ENCODE measurements around the gene RASSF3.

Gene RASSF3

DNA sequence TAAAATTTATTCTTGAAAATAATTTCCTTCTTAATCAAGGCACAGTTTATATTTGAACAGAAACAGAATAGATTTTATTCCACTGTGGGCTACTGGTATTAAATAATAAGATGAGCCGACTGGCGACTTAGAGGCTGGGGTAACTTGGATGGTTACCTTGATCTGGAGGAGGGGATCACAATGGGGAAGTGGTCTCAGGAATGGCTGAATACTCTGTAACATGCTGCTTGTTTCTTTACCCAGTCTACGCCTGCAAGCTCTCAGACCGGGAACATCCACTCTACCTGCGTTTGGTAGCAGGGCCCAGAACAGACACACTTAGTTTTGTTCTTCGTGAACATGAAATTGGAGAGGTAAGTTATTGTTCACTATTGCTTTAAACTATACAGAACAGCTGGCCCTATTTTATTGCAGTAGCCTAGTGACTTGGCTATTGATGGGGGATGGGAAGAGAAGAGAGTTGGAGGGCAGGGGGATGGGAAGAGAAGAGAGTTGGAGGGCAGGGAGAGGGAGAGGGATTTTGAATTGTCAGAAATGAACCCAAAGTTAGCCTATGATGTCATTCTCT lies 81.0 kb downstream of the RASSF3 start:
- DNase-seq (ENCODE audit: insufficient read length, low spot score), result no peak
- FAIRE-seq, result no peak
- no peak for TF ChIP-seq POLR2A (IDR thresholded peaks at IDR 0.05; ENCODE audit: low read depth, low read length)

DNA sequence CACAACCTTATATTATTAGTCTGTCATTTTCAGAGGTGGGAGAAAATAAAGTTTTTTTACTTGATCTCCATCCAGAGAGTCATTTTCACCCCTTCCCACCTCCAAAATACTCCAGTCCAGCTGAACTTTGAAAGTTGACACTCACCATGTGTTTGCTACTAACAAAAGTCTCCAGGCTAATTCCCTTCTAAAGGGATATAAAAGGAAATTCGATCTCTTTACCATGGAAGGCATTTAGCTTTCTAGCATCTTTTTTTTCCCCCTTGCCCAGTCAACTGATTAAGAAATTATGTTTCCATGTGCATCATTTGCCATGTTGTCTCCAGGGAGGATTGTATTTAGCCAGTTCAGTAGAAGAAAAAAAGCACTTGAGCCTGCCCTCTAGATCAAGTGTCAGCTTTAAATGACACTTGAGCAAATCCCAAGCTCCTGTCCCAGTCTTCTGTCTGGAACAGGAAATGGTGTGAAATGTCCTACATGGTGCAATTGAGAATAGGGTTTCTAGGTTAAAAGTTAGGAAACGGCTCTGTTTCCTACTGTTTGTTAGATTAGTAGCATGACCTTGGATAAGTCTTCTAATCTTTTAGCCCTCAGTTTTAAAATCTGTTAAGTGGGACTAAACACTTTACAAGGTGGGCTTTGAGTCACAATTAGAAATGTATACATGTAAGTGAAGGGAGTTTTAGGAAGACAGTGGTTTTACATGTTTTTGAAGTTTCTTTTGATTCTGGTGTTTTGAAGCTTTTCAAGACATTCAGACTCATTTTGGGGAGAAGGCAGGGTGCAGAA lies 81.7 kb downstream of the RASSF3 start:
- DNase-seq (ENCODE audit: insufficient read length, low spot score) (no peak), FAIRE-seq (no peak)
- TF ChIP-seq POLR2A (IDR thresholded peaks at IDR 0.05; ENCODE audit: low read depth, low read length), result no peak

DNA sequence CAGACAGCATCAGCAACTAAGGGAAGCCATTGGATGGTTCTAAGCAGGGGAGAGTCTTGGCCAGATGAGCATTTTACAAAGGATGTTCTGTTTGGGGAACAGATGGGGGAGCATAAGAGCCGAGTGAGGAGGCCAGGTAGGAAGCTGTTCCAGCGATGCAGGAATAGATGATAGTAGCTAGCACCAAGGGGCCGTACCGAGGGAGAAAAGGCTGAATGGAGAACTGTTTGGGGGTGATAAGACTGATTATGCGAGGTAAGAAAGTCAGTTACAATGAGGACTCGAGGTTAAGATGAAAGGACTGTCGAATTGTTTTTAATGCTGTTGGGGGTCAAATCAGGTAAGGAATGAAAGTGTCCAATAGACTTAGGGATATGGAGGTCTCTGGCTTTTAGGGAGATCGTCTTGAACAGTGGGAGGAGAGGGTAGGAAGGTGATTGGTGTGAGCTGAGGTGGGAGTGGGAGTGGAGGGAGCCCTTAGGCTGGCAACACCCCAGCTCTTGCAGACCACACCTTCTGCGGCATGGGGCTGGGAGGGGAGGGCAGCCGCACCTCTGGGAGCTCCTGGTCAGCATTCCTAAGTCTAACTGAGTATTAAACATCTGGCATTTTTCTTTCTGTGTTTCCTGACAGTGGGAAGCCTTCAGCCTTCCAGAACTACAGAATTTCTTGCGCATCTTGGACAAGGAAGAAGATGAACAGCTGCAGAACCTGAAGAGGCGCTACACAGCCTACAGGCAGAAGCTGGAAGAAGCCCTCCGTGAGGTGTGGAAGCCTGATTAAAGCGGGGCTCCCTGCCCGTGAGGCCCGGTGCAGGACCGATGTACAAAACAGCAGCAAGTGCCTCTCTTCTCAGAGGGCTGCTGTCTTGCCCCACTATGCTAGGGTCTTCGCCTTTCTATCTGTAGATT lies 84.1 kb downstream of the RASSF3 start:
- DNase-seq (ENCODE audit: insufficient read length, low spot score) (no peak), FAIRE-seq (no peak)
- TF ChIP-seq POLR2A (IDR thresholded peaks at IDR 0.05; ENCODE audit: low read depth, low read length), result no peak

- FAIRE-seq (no peak), DNase-seq (ENCODE audit: insufficient read length, low spot score) (no peak)
- no peak for TF ChIP-seq POLR2A (IDR thresholded peaks at IDR 0.05; ENCODE audit: low read depth, low read length)
Observed at GRCh38 chr12:64695550-64695949, 85.3 kb downstream of the RASSF3 start.

- FAIRE-seq (no peak), DNase-seq (ENCODE audit: insufficient read length, low spot score) (no peak)
- TF ChIP-seq POLR2A (IDR thresholded peaks at IDR 0.05; ENCODE audit: low read depth, low read length), result no peak
Observed at GRCh38 chr12:64696080-64696741, 85.9 kb downstream of the RASSF3 start.

DNA sequence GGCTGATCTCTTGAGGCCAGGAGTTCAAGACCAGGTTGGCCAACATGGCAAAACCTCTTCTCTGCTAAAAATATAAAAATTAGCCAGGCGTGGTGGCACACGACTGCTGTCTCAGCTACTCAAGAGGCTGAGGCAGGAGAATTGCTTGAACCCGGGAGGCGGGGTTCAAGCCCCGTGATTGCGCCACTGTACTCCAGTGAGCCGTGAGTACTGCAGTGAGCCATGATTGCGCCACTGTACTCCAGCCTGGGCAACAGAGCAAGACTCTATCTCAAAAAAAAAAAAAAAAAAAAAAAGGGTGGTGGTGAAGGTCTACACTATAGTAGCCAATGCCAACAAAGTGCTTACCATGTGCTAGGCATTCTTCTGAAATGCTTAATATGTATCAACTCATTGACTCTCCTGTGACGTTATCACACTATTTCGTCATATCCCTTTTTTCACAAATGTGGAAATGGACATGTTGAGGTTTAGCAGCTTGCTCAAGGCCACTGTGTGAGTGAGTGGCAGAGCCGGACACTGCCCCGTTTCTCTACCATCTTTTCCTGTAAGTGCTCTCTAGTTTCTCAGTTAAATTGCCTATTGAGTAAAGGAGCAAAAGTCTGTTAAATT lies 89.3 kb downstream of the RASSF3 start:
- no peak for TF ChIP-seq POLR2A (IDR thresholded peaks at IDR 0.05; ENCODE audit: low read depth, low read length)
- FAIRE-seq, result no peak
- no peak for DNase-seq (ENCODE audit: insufficient read length, low spot score)

GRCh38 chr12:64700532-64700931 lies 90.2 kb downstream of the RASSF3 start:
- TF ChIP-seq POLR2A (IDR thresholded peaks at IDR 0.05; ENCODE audit: low read depth, low read length), result no peak
- FAIRE-seq (no peak), DNase-seq (ENCODE audit: insufficient read length, low spot score) (no peak)

- DNase-seq (ENCODE audit: insufficient read length, low spot score) (no peak), FAIRE-seq (no peak)
- TF ChIP-seq POLR2A (IDR thresholded peaks at IDR 0.05; ENCODE audit: low read depth, low read length), result no peak
Observed at GRCh38 chr12:64701283-64701682, 91.0 kb downstream of the RASSF3 start.

DNA sequence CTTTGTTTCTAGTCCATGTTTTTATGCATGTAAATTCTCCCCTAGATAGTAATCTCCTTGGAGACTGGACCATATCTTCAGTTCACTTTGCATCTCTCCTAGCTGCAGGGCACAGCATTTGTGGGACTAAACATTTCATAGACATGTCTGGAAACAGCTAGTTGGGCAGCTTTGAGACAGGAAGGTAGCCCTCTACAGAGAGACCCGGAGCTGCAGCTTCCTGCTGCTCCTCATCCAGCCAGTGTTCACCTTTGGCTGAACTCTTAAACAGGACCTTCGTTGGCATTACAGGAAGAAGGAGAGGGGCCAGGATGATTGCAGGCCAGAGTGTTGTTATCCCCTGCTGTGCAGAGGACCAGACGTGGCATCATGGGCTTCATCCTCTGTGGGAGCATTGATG lies 96.0 kb downstream of the RASSF3 start:
- FAIRE-seq, result no peak
- no peak for DNase-seq (ENCODE audit: insufficient read length, low spot score)
- TF ChIP-seq POLR2A (IDR thresholded peaks at IDR 0.05; ENCODE audit: low read depth, low read length), result no peak

- no peak for TF ChIP-seq POLR2A (IDR thresholded peaks at IDR 0.05; ENCODE audit: low read depth, low read length)
- DNase-seq (ENCODE audit: insufficient read length, low spot score), result no peak
- FAIRE-seq, result no peak
Observed at GRCh38 chr12:64706857-64707256, 96.6 kb downstream of the RASSF3 start.

GRCh38 chr12:64707362-64707761 lies 97.1 kb downstream of the RASSF3 start:
- DNase-seq (ENCODE audit: insufficient read length, low spot score) (no peak), FAIRE-seq (no peak)
- no peak for TF ChIP-seq POLR2A (IDR thresholded peaks at IDR 0.05; ENCODE audit: low read depth, low read length)

- FAIRE-seq (no peak), DNase-seq (ENCODE audit: insufficient read length, low spot score) (no peak)
- no peak for TF ChIP-seq POLR2A (IDR thresholded peaks at IDR 0.05; ENCODE audit: low read depth, low read length)
Observed at GRCh38 chr12:64707926-64708325, 97.6 kb downstream of the RASSF3 start.

DNA sequence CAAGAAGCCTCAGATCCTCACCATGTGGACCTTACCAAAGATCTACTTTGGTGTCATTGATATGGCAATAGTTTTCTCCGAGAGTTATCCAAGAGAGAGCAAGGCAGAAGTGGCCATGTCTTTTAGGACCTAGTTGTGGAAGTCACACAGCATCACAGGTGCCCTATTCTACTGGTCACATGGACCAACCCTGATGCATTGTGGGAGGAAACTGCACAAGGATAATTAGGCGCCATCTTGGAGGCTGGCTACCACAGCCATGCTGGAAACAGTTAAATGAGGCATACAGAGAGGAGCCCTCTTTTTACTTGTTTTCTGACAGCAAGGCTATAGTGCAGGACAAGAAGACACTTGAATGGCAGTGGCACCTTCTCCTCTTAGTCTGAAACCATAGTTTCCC lies 99.1 kb downstream of the RASSF3 start:
- no peak for FAIRE-seq
- no peak for TF ChIP-seq POLR2A (IDR thresholded peaks at IDR 0.05; ENCODE audit: low read depth, low read length)
- DNase-seq (ENCODE audit: insufficient read length, low spot score), result no peak

All from H54 (cell line).